ENCODE results near the gene TRAPPC5.

TRAPPC5 gene

GRCh38 chr19:7680606-7681339 is at the start of gene TRAPPC5:
Gene TRAPPC5, plus strand, starts transcription at chr19:7680833. Its CDS starts 1,421 bp downstream, at chr19:7682254.
- no peaks in the 10 kb centered on the region for H3K36me3 Mint-ChIP-seq
- peak within 1 kb of the TSS; percentile 90 for H3K4me3 Mint-ChIP-seq
- H3K9me3 Mint-ChIP-seq (ENCODE audit: low read depth), result no peaks in the 10 kb centered on the region
- H3K27ac Mint-ChIP-seq, result peak within 1 kb of the TSS; percentile 90
- H3K27me3 Mint-ChIP-seq, result peaks cover 5% of the 10 kb centered on the region
- H3K4me1 Mint-ChIP-seq (ENCODE audit: low read depth), result peaks cover 48% of the 10 kb centered on the region

- no peaks in the 10 kb centered on the region for H3K9me3 Mint-ChIP-seq (ENCODE audit: low read depth)
- no peaks in the 10 kb centered on the region for H3K27me3 Mint-ChIP-seq
- peaks cover 47% of the 10 kb centered on the region for H3K4me1 Mint-ChIP-seq (ENCODE audit: low read depth)
- peak overlapping the region; percentile 63 for H3K4me3 Mint-ChIP-seq
- no peak overlapping the region for H3K27ac Mint-ChIP-seq
- H3K36me3 Mint-ChIP-seq, result peaks cover 2% of the 10 kb centered on the region
Measured at GRCh38 chr19:7631577-7631976, 49.1 kb upstream of the TRAPPC5 start.

- Mint-ChIP-seq H3K27ac (no peak overlapping the region), H3K4me3 (no peak overlapping the region), H3K4me1 (ENCODE audit: low read depth) (peaks cover 45% of the 10 kb centered on the region), H3K27me3 (no peaks in the 10 kb centered on the region), H3K36me3 (no peaks in the 10 kb centered on the region), H3K9me3 (ENCODE audit: low read depth) (no peaks in the 10 kb centered on the region)
Measured at GRCh38 chr19:7632340-7633203, 48.1 kb upstream of the TRAPPC5 start.

- Mint-ChIP-seq H3K27ac (no peak within 1 kb of the TSS), H3K36me3 (no peaks in the 10 kb centered on the region), H3K9me3 (ENCODE audit: low read depth) (no peaks in the 10 kb centered on the region), H3K4me3 (no peak within 1 kb of the TSS), H3K27me3 (no peaks in the 10 kb centered on the region), H3K4me1 (ENCODE audit: low read depth) (peaks cover 39% of the 10 kb centered on the region)
Measured at GRCh38 chr19:7633698-7634097, 46.9 kb upstream of the TRAPPC5 start, which contains the start of gene PCP2. Gene PCP2, minus strand, starts transcription at chr19:7633719. Its CDS starts 262 bp downstream, at chr19:7633457.

- Mint-ChIP-seq H3K27ac (peak overlapping the region; percentile 61), H3K36me3 (peaks cover 5% of the 10 kb centered on the region), H3K4me3 (peak overlapping the region; percentile 83), H3K4me1 (ENCODE audit: low read depth) (peaks cover 37% of the 10 kb centered on the region), H3K27me3 (no peaks in the 10 kb centered on the region), H3K9me3 (ENCODE audit: low read depth) (no peaks in the 10 kb centered on the region)
Measured at GRCh38 chr19:7635670-7636069, 45.0 kb upstream of the TRAPPC5 start.

GRCh38 chr19:7636317-7636690 is 44.3 kb upstream of the TRAPPC5 start:
- Mint-ChIP-seq H3K27me3 (no peaks in the 10 kb centered on the region), H3K27ac (peak overlapping the region; percentile 77), H3K4me1 (ENCODE audit: low read depth) (peaks cover 35% of the 10 kb centered on the region), H3K9me3 (ENCODE audit: low read depth) (no peaks in the 10 kb centered on the region), H3K4me3 (peak overlapping the region; percentile 83), H3K36me3 (peaks cover 5% of the 10 kb centered on the region)

- Mint-ChIP-seq H3K4me1 (ENCODE audit: low read depth) (peaks cover 33% of the 10 kb centered on the region), H3K36me3 (peaks cover 5% of the 10 kb centered on the region), H3K4me3 (peak within 1 kb of the TSS; percentile 83), H3K27ac (peak within 1 kb of the TSS; percentile 77), H3K9me3 (ENCODE audit: low read depth) (no peaks in the 10 kb centered on the region), H3K27me3 (no peaks in the 10 kb centered on the region)
Measured at GRCh38 chr19:7636691-7637373, 43.8 kb upstream of the TRAPPC5 start, which contains the start of gene STXBP2. Gene STXBP2, plus strand, starts transcription at chr19:7637110. Its CDS starts 40 bp downstream, at chr19:7637150.

- Mint-ChIP-seq H3K9me3 (ENCODE audit: low read depth) (no peaks in the 10 kb centered on the region), H3K27ac (peak overlapping the region; percentile 73), H3K36me3 (peaks cover 5% of the 10 kb centered on the region), H3K4me3 (peak overlapping the region; percentile 83), H3K4me1 (ENCODE audit: low read depth) (peaks cover 30% of the 10 kb centered on the region), H3K27me3 (no peaks in the 10 kb centered on the region)
Measured at GRCh38 chr19:7637374-7638256, 43.0 kb upstream of the TRAPPC5 start.

GRCh38 chr19:7638802-7639465 is 41.7 kb upstream of the TRAPPC5 start:
- Mint-ChIP-seq H3K9me3 (ENCODE audit: low read depth) (no peaks in the 10 kb centered on the region), H3K4me3 (no peak overlapping the region), H3K36me3 (peaks cover 5% of the 10 kb centered on the region), H3K27me3 (no peaks in the 10 kb centered on the region), H3K4me1 (ENCODE audit: low read depth) (peaks cover 30% of the 10 kb centered on the region), H3K27ac (no peak overlapping the region)

- H3K27me3 Mint-ChIP-seq, result no peaks in the 10 kb centered on the region
- H3K27ac Mint-ChIP-seq, result no peak overlapping the region
- H3K36me3 Mint-ChIP-seq, result peaks cover 5% of the 10 kb centered on the region
- no peaks in the 10 kb centered on the region for H3K9me3 Mint-ChIP-seq (ENCODE audit: low read depth)
- peak overlapping the region; percentile 59 for H3K4me3 Mint-ChIP-seq
- peaks cover 28% of the 10 kb centered on the region for H3K4me1 Mint-ChIP-seq (ENCODE audit: low read depth)
Measured at GRCh38 chr19:7639863-7640348, 40.7 kb upstream of the TRAPPC5 start.

- Mint-ChIP-seq H3K27me3 (no peaks in the 10 kb centered on the region), H3K27ac (no peak overlapping the region), H3K4me3 (no peak overlapping the region), H3K36me3 (peaks cover 5% of the 10 kb centered on the region), H3K4me1 (ENCODE audit: low read depth) (peaks cover 24% of the 10 kb centered on the region), H3K9me3 (ENCODE audit: low read depth) (no peaks in the 10 kb centered on the region)
Measured at GRCh38 chr19:7640803-7641202, 39.8 kb upstream of the TRAPPC5 start.

- no peak overlapping the region for H3K27ac Mint-ChIP-seq
- H3K4me3 Mint-ChIP-seq, result no peak overlapping the region
- peaks cover 21% of the 10 kb centered on the region for H3K4me1 Mint-ChIP-seq (ENCODE audit: low read depth)
- peaks cover 5% of the 10 kb centered on the region for H3K36me3 Mint-ChIP-seq
- no peaks in the 10 kb centered on the region for H3K27me3 Mint-ChIP-seq
- no peaks in the 10 kb centered on the region for H3K9me3 Mint-ChIP-seq (ENCODE audit: low read depth)
Measured at GRCh38 chr19:7641290-7642276, 39.0 kb upstream of the TRAPPC5 start.
